Neural cell (in vitro differentiated cells): ENCODE measurements around the gene KCNH6.

Source experiments
- EP300 ChIP-seq: fragments of 450-650 bp; conservative IDR thresholded peaks from 2 replicates; pipeline ENCODE4 v1.6.1; 2014; ENCODE audit warnings: antibody characterized with exemption, mild to moderate bottlenecking, moderate library complexity; ENCODE audit not compliant: poor library complexity, severe bottlenecking
- EZH2 ChIP-seq: fragments of 200-600, 300-800 bp; shearing (Covaris generic), sonication (generic); IDR thresholded peaks from 2 replicates; pipeline ENCODE4 v1.6.1; 2014; ENCODE audit warnings: antibody characterized with exemption, low read length, borderline replicate concordance, mild to moderate bottlenecking; ENCODE audit not compliant: insufficient read depth, poor library complexity, severe bottlenecking
- MXI1 ChIP-seq: fragments of 450-650 bp; conservative IDR thresholded peaks from 2 replicates; pipeline ENCODE4 v1.6.1; 2014; ENCODE audit warnings: antibody characterized with exemption, mild to moderate bottlenecking; ENCODE audit not compliant: poor library complexity, severe bottlenecking
- POLR2AphosphoS5 ChIP-seq: IDR thresholded peaks from 2 replicates; pipeline ENCODE4 v1.6.1; 2012
- RAD21 ChIP-seq: fragments of 450-650 bp; conservative IDR thresholded peaks from 2 replicates; pipeline ENCODE4 v1.6.1; 2014; ENCODE audit warnings: antibody characterized with exemption, mild to moderate bottlenecking, moderate library complexity
- REST ChIP-seq: IDR thresholded peaks from 2 replicates; pipeline ENCODE4 v1.6.1; 2012; ENCODE audit warnings: borderline replicate concordance
- TAF1 ChIP-seq: IDR thresholded peaks from 2 replicates; pipeline ENCODE4 v1.6.1; 2012; ENCODE audit warnings: low read depth
- TF ChIP-seq, protein P1 (sequence below): fragments of 450-650 bp; IDR thresholded peaks from 2 replicates; pipeline ENCODE4 v1.5.1; 2014; ENCODE audit warnings: antibody characterized with exemption, mild to moderate bottlenecking, moderate library complexity; ENCODE audit not compliant: poor library complexity, severe bottlenecking

- no peak for TF ChIP-seq RAD21
- TF ChIP-seq POLR2AphosphoS5, result no peak
- TF ChIP-seq REST, result no peak
- TF ChIP-seq EZH2, result no peak
- TF ChIP-seq, protein P1, sequence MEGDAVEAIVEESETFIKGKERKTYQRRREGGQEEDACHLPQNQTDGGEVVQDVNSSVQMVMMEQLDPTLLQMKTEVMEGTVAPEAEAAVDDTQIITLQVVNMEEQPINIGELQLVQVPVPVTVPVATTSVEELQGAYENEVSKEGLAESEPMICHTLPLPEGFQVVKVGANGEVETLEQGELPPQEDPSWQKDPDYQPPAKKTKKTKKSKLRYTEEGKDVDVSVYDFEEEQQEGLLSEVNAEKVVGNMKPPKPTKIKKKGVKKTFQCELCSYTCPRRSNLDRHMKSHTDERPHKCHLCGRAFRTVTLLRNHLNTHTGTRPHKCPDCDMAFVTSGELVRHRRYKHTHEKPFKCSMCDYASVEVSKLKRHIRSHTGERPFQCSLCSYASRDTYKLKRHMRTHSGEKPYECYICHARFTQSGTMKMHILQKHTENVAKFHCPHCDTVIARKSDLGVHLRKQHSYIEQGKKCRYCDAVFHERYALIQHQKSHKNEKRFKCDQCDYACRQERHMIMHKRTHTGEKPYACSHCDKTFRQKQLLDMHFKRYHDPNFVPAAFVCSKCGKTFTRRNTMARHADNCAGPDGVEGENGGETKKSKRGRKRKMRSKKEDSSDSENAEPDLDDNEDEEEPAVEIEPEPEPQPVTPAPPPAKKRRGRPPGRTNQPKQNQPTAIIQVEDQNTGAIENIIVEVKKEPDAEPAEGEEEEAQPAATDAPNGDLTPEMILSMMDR, result no peak
- TF ChIP-seq EP300, result no peak
- TF ChIP-seq TAF1, result no peak
- TF ChIP-seq MXI1, result no peak
Observed at GRCh38 chr17:63530557-63531021, 7.4 kb downstream of the KCNH6 start.
